Astrocyte of the cerebellum (primary cell): ENCODE measurements around the gene RALGPS1.
A peak's percentile ranks its signal among the peaks of the same experiment; 100 is the strongest.

Source experiments
- DNase-seq: peaks from one replicate; pipeline ENCODE4 v3.0.0-alpha.2; 2011; ENCODE audit warnings: low read depth
- H3K4me3 ChIP-seq: 2 replicates; pipeline ENCODE4 v1.5.1; 2011; ENCODE audit warnings: mild to moderate bottlenecking, low read depth, low read length, moderate library complexity
- in situ Hi-C: cut with HindIII; loops from 2 replicates; pipeline ENCODE4 v1.10.0; 2017; ENCODE audit warnings: low sequenced_read_pairs
- TF ChIP-seq, protein P1 (sequence below): IDR thresholded peaks from 2 replicates; pipeline ENCODE4 v1.5.1; 2012; ENCODE audit warnings: low read length, low read depth, moderate library complexity, mild to moderate bottlenecking; ENCODE audit errors: missing control alignments

Gene RALGPS1

DNA sequence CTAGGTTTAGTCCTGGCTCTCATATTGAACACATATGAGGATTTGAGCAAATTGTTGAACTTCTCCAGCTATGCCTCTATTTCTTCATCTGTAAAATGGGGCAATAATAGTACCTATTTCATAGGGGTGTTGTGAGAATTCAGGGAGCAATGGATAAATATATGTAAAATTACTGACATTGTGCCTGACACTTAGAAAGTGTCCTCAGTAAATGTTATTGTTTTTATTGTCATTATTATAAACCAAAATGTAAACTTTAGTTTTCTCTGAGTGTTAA is 106.2 kb downstream of the RALGPS1 start:
- TF ChIP-seq, protein P1, sequence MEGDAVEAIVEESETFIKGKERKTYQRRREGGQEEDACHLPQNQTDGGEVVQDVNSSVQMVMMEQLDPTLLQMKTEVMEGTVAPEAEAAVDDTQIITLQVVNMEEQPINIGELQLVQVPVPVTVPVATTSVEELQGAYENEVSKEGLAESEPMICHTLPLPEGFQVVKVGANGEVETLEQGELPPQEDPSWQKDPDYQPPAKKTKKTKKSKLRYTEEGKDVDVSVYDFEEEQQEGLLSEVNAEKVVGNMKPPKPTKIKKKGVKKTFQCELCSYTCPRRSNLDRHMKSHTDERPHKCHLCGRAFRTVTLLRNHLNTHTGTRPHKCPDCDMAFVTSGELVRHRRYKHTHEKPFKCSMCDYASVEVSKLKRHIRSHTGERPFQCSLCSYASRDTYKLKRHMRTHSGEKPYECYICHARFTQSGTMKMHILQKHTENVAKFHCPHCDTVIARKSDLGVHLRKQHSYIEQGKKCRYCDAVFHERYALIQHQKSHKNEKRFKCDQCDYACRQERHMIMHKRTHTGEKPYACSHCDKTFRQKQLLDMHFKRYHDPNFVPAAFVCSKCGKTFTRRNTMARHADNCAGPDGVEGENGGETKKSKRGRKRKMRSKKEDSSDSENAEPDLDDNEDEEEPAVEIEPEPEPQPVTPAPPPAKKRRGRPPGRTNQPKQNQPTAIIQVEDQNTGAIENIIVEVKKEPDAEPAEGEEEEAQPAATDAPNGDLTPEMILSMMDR = no peak
- no peak overlapping the region for H3K4me3 ChIP-seq
- in situ Hi-C loops = no loop called here
- DNase-seq = no peak

DNA sequence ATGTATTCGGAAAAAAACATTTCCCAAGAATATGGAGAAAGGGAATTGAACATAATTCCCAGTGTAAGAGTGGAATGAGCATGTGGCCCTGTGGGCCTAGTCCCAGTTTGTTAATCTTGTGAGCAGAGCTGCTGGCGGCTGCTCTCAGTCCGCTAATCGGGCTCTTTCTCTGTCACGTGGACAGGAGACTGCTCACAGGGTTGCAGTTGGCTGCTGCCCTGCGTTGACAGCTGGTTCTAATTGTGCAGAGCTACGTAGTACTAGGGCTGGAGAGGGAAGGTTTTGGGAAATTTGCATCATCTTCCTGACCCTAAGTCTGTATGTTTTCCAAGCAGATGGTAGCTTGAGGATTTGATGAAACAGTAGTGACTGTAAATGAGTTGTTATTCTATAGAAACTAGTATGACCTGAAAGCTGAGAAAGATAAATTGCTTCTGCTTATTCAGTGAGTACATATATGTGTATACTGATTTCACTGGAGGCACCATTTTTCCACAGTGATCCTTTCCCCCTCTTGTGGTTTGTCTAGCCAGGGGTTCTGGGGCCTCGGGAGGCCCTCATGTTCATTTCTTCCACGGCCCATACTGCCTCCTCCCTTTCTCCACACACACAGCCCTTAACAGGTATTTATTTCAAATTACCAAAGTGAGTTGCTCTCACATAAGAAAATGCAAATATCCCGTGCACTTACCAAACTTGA is 107.2 kb downstream of the RALGPS1 start:
- TF ChIP-seq, protein P1 = no peak
- no peak overlapping the region for H3K4me3 ChIP-seq
- peak; percentile 83 for DNase-seq
- in situ Hi-C loops = no loop called here

DNA sequence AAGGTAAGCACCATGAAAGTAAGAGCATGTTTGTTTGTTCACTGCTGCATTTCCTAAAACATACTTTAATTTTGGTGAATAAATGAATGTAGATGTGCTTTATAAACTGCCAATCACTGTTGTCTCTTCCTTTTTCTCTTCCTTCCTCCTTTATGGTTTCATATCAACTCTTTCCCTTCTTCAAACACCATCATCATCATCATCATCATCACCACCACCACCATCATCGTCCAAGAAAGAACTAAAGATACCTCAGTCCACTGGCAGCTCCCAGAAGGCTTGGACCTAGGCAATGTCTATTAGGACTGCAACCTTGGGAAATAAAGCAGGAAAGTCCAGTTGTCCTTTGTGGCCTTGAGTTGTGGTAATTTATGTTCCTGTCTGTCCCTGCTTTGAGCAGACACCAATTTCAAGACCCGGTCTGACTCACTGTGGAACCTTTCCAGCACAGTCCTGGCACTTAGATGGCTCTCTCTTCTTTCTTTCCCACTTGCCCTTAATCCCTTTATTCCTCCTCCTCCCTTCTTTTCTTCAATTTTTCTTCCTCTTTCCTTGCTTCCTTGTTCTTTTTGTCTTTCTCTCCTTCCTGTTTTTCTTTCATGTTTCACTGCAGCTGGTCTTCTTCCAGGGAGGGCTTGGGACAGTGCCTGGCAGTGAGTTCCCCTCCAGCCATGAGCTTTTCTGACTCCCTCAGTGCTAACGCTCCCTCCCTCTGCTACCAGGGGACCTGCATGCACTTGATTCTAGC is 108.5 kb downstream of the RALGPS1 start:
- DNase-seq = no peak
- TF ChIP-seq, protein P1 = no peak
- no peak overlapping the region for H3K4me3 ChIP-seq
- in situ Hi-C loops = no loop called here

DNA sequence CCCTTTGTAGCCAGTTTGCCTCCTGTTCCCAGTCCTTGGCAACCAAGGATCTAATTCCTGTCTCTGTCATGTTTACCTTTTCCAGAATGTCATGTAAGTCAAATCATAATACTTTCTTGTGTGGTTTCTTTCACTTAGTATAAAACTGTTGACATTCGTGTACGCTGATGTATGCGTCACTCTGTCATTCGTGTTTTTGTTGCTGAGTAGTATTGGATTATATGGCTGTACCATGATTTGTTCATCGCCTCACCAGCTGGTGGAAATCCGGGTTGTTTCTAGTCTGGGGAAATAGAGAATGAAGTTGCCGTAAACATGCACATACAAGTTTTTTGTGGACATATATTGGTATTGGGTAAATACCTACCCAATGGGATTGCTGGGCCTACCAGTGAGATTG is 110.5 kb downstream of the RALGPS1 start:
- no peak for DNase-seq
- no peak overlapping the region for H3K4me3 ChIP-seq
- in situ Hi-C loops = no loop called here
- TF ChIP-seq, protein P1 = no peak

DNA sequence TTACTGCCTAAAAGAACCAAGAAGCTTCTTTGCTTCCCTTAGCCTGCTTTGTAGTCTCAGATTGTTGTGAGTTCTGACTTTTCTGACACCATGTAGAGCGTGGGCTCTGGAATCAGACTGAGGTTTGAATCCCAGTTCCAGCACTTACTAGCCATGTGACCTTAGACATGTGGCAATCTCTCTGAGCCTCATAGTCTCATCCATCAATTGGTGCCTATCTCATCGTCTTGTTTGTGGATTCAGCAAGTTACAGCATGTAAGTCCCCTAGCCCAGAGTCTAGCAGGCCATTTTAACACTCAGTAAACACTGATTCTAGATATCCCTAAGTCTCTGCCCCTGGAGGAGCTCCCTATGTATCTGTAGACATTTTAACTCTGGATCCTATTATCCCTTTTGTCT is 113.1 kb downstream of the RALGPS1 start:
- no peak overlapping the region for H3K4me3 ChIP-seq
- TF ChIP-seq, protein P1 = no peak
- DNase-seq = no peak
- in situ Hi-C loops = no loop called here

DNA sequence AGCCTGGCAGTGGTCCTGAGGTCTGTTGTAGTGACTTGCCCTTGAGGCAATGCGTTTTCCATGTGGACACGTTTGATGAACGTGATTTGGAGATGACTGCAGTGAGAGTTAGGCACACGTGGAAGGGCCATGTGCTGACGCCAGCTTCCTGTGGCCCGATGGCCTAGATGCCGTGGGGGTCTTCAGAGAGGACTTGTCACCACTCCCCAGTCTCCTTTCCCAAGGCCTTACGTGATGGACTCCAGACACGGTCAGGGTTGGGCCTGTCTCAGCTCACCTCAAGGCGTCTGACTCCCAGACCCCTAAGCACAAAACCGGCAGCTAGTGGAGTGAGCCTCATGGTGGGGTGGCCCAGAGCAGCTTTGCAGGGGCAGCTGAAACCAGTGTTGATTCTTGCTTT is 115.0 kb downstream of the RALGPS1 start:
- TF ChIP-seq, protein P1 = no peak
- DNase-seq = no peak
- in situ Hi-C loops = no loop called here
- H3K4me3 ChIP-seq = no peak overlapping the region
